Measurements from ENCODE around the gene TBC1D5. TPM values are rescaled to one million over a fixed set of nuclear protein-coding genes. Genes with fewer than 3 reads are reported as not detected.
"Not testable (repeated sequence)": the region's sequence is repeated elsewhere in the genome, so short reads cannot be mapped to it uniquely, and the experiment has no call there.

Gene TBC1D5
- total RNA-seq, 2 donors from 2014 or later: 68.8 to 77.7 TPM

DNA sequence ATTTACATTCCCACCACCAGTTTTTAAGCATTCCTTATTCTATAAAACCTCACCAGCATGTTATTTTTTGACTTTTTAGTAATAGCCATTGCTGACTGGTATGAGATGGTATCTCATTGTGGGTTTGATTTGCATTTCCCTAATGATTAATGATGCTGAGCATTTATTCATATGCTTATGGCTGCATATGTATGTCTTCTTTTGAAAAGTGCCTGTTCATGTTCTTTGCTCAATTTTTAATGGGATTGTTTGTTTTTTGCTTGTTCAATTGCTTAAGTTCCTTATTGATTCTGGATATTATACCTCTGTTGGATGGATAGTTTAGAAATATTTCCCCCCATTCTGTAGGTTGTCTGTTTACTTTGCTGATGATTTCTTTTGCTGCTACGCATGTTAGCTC is 16.1 kb downstream of the TBC1D5 start:
- peaks cover 50% of the 10 kb centered on the region for H3K36me3 Mint-ChIP-seq (ENCODE audit: low read depth)
- no peaks in the 10 kb centered on the region for H3K27me3 ChIP-seq (ENCODE audit: control insufficient read depth, insufficient read depth, low read length, poor library complexity, severe bottlenecking)
- H3K9ac ChIP-seq (ENCODE audit: extremely low read depth, low read length, poor library complexity, severe bottlenecking): no peak overlapping the region
- no peak overlapping the region for H3K27ac Mint-ChIP-seq
- peaks cover 16% of the 10 kb centered on the region for H3K9me3 Mint-ChIP-seq
- no peak overlapping the region for H3K4me3 Mint-ChIP-seq
- TF ChIP-seq, protein P1, sequence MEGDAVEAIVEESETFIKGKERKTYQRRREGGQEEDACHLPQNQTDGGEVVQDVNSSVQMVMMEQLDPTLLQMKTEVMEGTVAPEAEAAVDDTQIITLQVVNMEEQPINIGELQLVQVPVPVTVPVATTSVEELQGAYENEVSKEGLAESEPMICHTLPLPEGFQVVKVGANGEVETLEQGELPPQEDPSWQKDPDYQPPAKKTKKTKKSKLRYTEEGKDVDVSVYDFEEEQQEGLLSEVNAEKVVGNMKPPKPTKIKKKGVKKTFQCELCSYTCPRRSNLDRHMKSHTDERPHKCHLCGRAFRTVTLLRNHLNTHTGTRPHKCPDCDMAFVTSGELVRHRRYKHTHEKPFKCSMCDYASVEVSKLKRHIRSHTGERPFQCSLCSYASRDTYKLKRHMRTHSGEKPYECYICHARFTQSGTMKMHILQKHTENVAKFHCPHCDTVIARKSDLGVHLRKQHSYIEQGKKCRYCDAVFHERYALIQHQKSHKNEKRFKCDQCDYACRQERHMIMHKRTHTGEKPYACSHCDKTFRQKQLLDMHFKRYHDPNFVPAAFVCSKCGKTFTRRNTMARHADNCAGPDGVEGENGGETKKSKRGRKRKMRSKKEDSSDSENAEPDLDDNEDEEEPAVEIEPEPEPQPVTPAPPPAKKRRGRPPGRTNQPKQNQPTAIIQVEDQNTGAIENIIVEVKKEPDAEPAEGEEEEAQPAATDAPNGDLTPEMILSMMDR (conservative IDR thresholded peaks at IDR 0.05): no peak
- no peak for DNase-seq
- H3K36me3 ChIP-seq (ENCODE audit: control insufficient read depth, insufficient read depth, low read length): peaks cover 39% of the 10 kb centered on the region
- H3K27ac ChIP-seq (ENCODE audit: low read depth, low read length): no peak overlapping the region
- H3K27me3 Mint-ChIP-seq (ENCODE audit: insufficient read depth): no peaks in the 10 kb centered on the region
- H3K9me3 ChIP-seq (ENCODE audit: control insufficient read depth, low read length): peaks cover 15% of the 10 kb centered on the region
- peaks cover 4% of the 10 kb centered on the region for H3K4me1 Mint-ChIP-seq
- 100% methylated on average over 1 of the region's 1 CpG; no CpG with 5 or more reads in 1 of the 2 experiments for WGBS, 2 experiments (ENCODE audit: insufficient coverage in 1 of 2, insufficient read length in 1 of 2)
- H3K4me1 ChIP-seq (ENCODE audit: control insufficient read depth, insufficient read depth, low read length): peaks cover 5% of the 10 kb centered on the region
- no peak overlapping the region for H3K4me3 ChIP-seq (ENCODE audit: low read length)

GRCh38 chr3:17725844-17726243 is 16.6 kb downstream of the TBC1D5 start:
- not testable (repeated sequence) for H3K4me3 Mint-ChIP-seq; H3K27ac ChIP-seq (ENCODE audit: low read depth, low read length); H3K4me1 ChIP-seq (ENCODE audit: control insufficient read depth, insufficient read depth, low read length); H3K27ac Mint-ChIP-seq; H3K9ac ChIP-seq (ENCODE audit: extremely low read depth, low read length, poor library complexity, severe bottlenecking); H3K27me3 Mint-ChIP-seq (ENCODE audit: insufficient read depth); H3K4me1 Mint-ChIP-seq; DNase-seq; H3K27me3 ChIP-seq (ENCODE audit: control insufficient read depth, insufficient read depth, low read length, poor library complexity, severe bottlenecking); H3K4me3 ChIP-seq (ENCODE audit: low read length)
- Mint-ChIP-seq H3K36me3 (ENCODE audit: low read depth) (peaks cover 48% of the 10 kb centered on the region), H3K9me3 (peaks cover 14% of the 10 kb centered on the region)
- Histone ChIP-seq H3K36me3 (ENCODE audit: control insufficient read depth, insufficient read depth, low read length) (peaks cover 39% of the 10 kb centered on the region), H3K9me3 (ENCODE audit: control insufficient read depth, low read length) (peaks cover 15% of the 10 kb centered on the region)
- 91 to 100% methylated on average over 1 to 5 of the region's 5 CpGs for WGBS, 2 experiments (ENCODE audit: insufficient coverage in 1 of 2, insufficient read length in 1 of 2)

DNA sequence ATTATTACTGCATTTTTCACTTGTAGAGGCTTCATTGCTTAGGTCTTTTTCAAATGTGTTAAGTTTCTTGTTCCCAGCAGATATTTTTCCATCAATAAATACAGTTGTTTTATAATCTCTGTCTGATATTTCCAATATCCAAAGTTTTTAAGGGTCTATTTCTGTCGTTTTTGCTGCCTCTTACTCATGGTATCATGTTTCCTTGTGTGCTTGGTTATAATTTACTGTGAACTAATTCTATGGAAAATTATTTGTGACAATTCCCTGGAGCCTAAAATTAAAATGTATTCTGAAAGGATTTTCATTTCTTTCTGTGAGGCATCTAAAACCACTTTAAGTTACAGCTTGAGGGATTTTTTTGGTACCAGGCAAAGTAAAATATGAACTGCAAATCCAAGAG is 17.5 kb downstream of the TBC1D5 start:
- Mint-ChIP-seq H3K9me3 (peaks cover 14% of the 10 kb centered on the region), H3K27me3 (ENCODE audit: insufficient read depth) (no peaks in the 10 kb centered on the region), H3K36me3 (ENCODE audit: low read depth) (peaks cover 43% of the 10 kb centered on the region), H3K4me3 (no peak overlapping the region), H3K27ac (no peak overlapping the region), H3K4me1 (no peaks in the 10 kb centered on the region)
- DNase-seq: no peak
- TF ChIP-seq, protein P1 (conservative IDR thresholded peaks at IDR 0.05): no peak
- H3K27me3 ChIP-seq (ENCODE audit: control insufficient read depth, insufficient read depth, low read length, poor library complexity, severe bottlenecking): no peaks in the 10 kb centered on the region
- H3K4me3 ChIP-seq (ENCODE audit: low read length): no peak overlapping the region
- H3K9ac ChIP-seq (ENCODE audit: extremely low read depth, low read length, poor library complexity, severe bottlenecking): no peak overlapping the region
- peaks cover 34% of the 10 kb centered on the region for H3K36me3 ChIP-seq (ENCODE audit: control insufficient read depth, insufficient read depth, low read length)
- no peak overlapping the region for H3K27ac ChIP-seq (ENCODE audit: low read depth, low read length)
- peaks cover 15% of the 10 kb centered on the region for H3K9me3 ChIP-seq (ENCODE audit: control insufficient read depth, low read length)
- 95% methylated on average over 1 of the region's 1 CpG; no CpG with 5 or more reads in 1 of the 2 experiments for WGBS, 2 experiments (ENCODE audit: insufficient coverage in 1 of 2, insufficient read length in 1 of 2)
- H3K4me1 ChIP-seq (ENCODE audit: control insufficient read depth, insufficient read depth, low read length): no peaks in the 10 kb centered on the region

- no peak for DNase-seq
- H3K27ac Mint-ChIP-seq: no peak overlapping the region
Observed at GRCh38 chr3:17724122-17724521, 18.3 kb downstream of the TBC1D5 start.

More at GRCh38 chr3:17724122-17724521, 18.3 kb downstream of the TBC1D5 start:
- Histone ChIP-seq H3K36me3 (ENCODE audit: control insufficient read depth, insufficient read depth, low read length) (peaks cover 32% of the 10 kb centered on the region), H3K9me3 (ENCODE audit: control insufficient read depth, low read length) (peaks cover 15% of the 10 kb centered on the region), H3K27me3 (ENCODE audit: control insufficient read depth, insufficient read depth, low read length, poor library complexity, severe bottlenecking) (no peaks in the 10 kb centered on the region), H3K4me3 (ENCODE audit: low read length) (no peak overlapping the region), H3K9ac (ENCODE audit: extremely low read depth, low read length, poor library complexity, severe bottlenecking) (no peak overlapping the region), H3K27ac (ENCODE audit: low read depth, low read length) (no peak overlapping the region), H3K4me1 (ENCODE audit: control insufficient read depth, insufficient read depth, low read length) (no peaks in the 10 kb centered on the region)
- TF ChIP-seq, protein P1 (conservative IDR thresholded peaks at IDR 0.05): no peak
- WGBS, 2 experiments (ENCODE audit: insufficient coverage in 1 of 2, insufficient read length in 1 of 2): 100% methylated on average over 3 of the region's 3 CpGs; no CpG with 5 or more reads in 1 of the 2 experiments
- H3K27me3 Mint-ChIP-seq (ENCODE audit: insufficient read depth): no peaks in the 10 kb centered on the region
- H3K36me3 Mint-ChIP-seq (ENCODE audit: low read depth): peaks cover 38% of the 10 kb centered on the region
- H3K4me1 Mint-ChIP-seq: no peaks in the 10 kb centered on the region
- H3K4me3 Mint-ChIP-seq: no peak overlapping the region
- peaks cover 14% of the 10 kb centered on the region for H3K9me3 Mint-ChIP-seq
